Naive B cell (primary cell): ENCODE results near the gene STRIP2. TPM values are rescaled to one million over a fixed set of nuclear protein-coding genes. Genes with fewer than 3 reads are reported as not detected.
A peak's percentile ranks its signal among the peaks of the same experiment; 100 is the strongest.
"Not testable (repeated sequence)": the region's sequence is repeated elsewhere in the genome, so short reads cannot be mapped to it uniquely, and the experiment has no call there.

Source experiments
- ATAC-seq, 2 donors: fragments of 150-1000 bp; cut with Tn5 transposase; 2 replicates each; pipeline ENCODE4 v1.10.0; 2021; ENCODE audit warnings: low read depth in 2 of 2, mild to moderate bottlenecking in 2 of 2, moderate library complexity in 2 of 2
- DNase-seq: peaks from one replicate; pipeline ENCODE4 v3.0.0; 2022
- H3K27ac Mint-ChIP-seq, 6 donors: one replicate each; pipeline ENCODE4 v1.8.0; 2020 to 2022; ENCODE audit warnings: mild to moderate bottlenecking in 6 of 6, mixed read lengths in 6 of 6, moderate library complexity in 5 of 6, inconsistent platforms in 2 of 6
- H3K27me3 Mint-ChIP-seq, 3 donors: one replicate each; pipeline ENCODE4 v1.8.0; 2021 to 2022; ENCODE audit warnings: mixed read lengths in 3 of 3, mild to moderate bottlenecking in 1 of 3
- H3K36me3 Mint-ChIP-seq, 2 donors: one replicate each; pipeline ENCODE4 v1.8.0; 2020 to 2022; ENCODE audit warnings: mixed read lengths in 2 of 2, inconsistent platforms in 1 of 2, mild to moderate bottlenecking in 1 of 2
- H3K4me1 Mint-ChIP-seq, 3 donors: one replicate each; pipeline ENCODE4 v1.8.0; 2020 to 2022; ENCODE audit warnings: mixed read lengths in 3 of 3, inconsistent platforms in 1 of 3, mild to moderate bottlenecking in 1 of 3, moderate library complexity in 1 of 3
- H3K4me3 Mint-ChIP-seq, 8 donors: one replicate each; pipeline ENCODE4 v1.8.0; 2020 to 2022; ENCODE audit warnings: mild to moderate bottlenecking in 8 of 8, mixed read lengths in 8 of 8, moderate library complexity in 8 of 8, inconsistent platforms in 2 of 8
- H3K9me3 Mint-ChIP-seq, 7 donors: one replicate each; pipeline ENCODE4 v1.8.0; 2020 to 2022; ENCODE audit warnings: mixed read lengths in 7 of 7, mild to moderate bottlenecking in 5 of 7, inconsistent platforms in 2 of 7, moderate library complexity in 1 of 7
- polyA plus RNA-seq, 6 donors: library from polyadenylated mRNA; unstranded; fragments of 300-500 nt; fragmentation: Illumina TruSeq; gene quantifications; one replicate each; pipeline ENCODE4 v1.2.3, GENCODE V29; 2021; ENCODE audit warnings: low read depth in 6 of 6

The STRIP2 gene
- polyA plus RNA-seq, 6 donors from 2014 or later, result not detected

GRCh38 chr7:129470411-129470810 is 36.2 kb downstream of the STRIP2 start:
- no peaks in the 10 kb centered on the region for H3K9me3 Mint-ChIP-seq
- H3K27ac Mint-ChIP-seq, result no peak overlapping the region

GRCh38 chr7:129471402-129471827 is 37.2 kb downstream of the STRIP2 start:
- DNase-seq (no peak), ATAC-seq (no peak)
- Mint-ChIP-seq H3K27ac (no peak overlapping the region), H3K36me3 (no peaks in the 10 kb centered on the region), H3K27me3 (no peaks in the 10 kb centered on the region), H3K9me3 (peaks cover 0 to 2% (median 0%) of the 10 kb centered on the region in 7 donors), H3K4me3 (no peak overlapping the region), H3K4me1 (no peaks in the 10 kb centered on the region)

More at GRCh38 chr7:129470411-129470810, 36.2 kb downstream of the STRIP2 start:
- H3K36me3 Mint-ChIP-seq, result no peaks in the 10 kb centered on the region
- no peak overlapping the region for H3K4me3 Mint-ChIP-seq
- H3K4me1 Mint-ChIP-seq, result no peaks in the 10 kb centered on the region
- DNase-seq (no peak), ATAC-seq (no peak)
- no peaks in the 10 kb centered on the region for H3K27me3 Mint-ChIP-seq

GRCh38 chr7:129475931-129476330 is 41.7 kb downstream of the STRIP2 start:
- H3K4me1 Mint-ChIP-seq, H3K9me3 Mint-ChIP-seq, DNase-seq, H3K36me3 Mint-ChIP-seq, ATAC-seq, H3K4me3 Mint-ChIP-seq, H3K27ac Mint-ChIP-seq, H3K27me3 Mint-ChIP-seq: not testable (repeated sequence)

GRCh38 chr7:129476398-129476797 is 42.2 kb downstream of the STRIP2 start:
- H3K4me3 Mint-ChIP-seq, H3K27me3 Mint-ChIP-seq, H3K9me3 Mint-ChIP-seq, H3K36me3 Mint-ChIP-seq, DNase-seq, H3K27ac Mint-ChIP-seq, H3K4me1 Mint-ChIP-seq, ATAC-seq: not testable (repeated sequence)

GRCh38 chr7:129479831-129480230 is 45.6 kb downstream of the STRIP2 start:
- no peak overlapping the region for H3K27ac Mint-ChIP-seq
- H3K9me3 Mint-ChIP-seq, result peaks cover 0 to 5% (median 0%) of the 10 kb centered on the region in 7 donors
- DNase-seq (no peak), ATAC-seq (no peak)
- H3K4me1 Mint-ChIP-seq, result no peaks in the 10 kb centered on the region
- no peaks in the 10 kb centered on the region for H3K36me3 Mint-ChIP-seq
- no peak overlapping the region for H3K4me3 Mint-ChIP-seq
- H3K27me3 Mint-ChIP-seq, result no peaks in the 10 kb centered on the region

GRCh38 chr7:129480674-129481363 is 46.6 kb downstream of the STRIP2 start:
- ATAC-seq, result no peak
- no peaks in the 10 kb centered on the region for H3K4me1 Mint-ChIP-seq
- no peak overlapping the region for H3K27ac Mint-ChIP-seq
- H3K9me3 Mint-ChIP-seq, result peaks cover 0 to 3% (median 0%) of the 10 kb centered on the region in 7 donors
- DNase-seq, result no peak
- no peaks in the 10 kb centered on the region for H3K36me3 Mint-ChIP-seq
- H3K4me3 Mint-ChIP-seq, result no peak overlapping the region
- H3K27me3 Mint-ChIP-seq, result no peaks in the 10 kb centered on the region

- not testable (repeated sequence) for H3K4me1 Mint-ChIP-seq, ATAC-seq
These were observed 47.1 kb downstream of the STRIP2 start for GRCh38 chr7:129481376-129481775.

GRCh38 chr7:129482781-129483180 is 48.5 kb downstream of the STRIP2 start:
- no peaks in the 10 kb centered on the region for H3K4me1 Mint-ChIP-seq
- ATAC-seq (no peak), DNase-seq (no peak)
- H3K4me3 Mint-ChIP-seq, result no peak overlapping the region
- H3K9me3 Mint-ChIP-seq, result peaks cover 0 to 2% (median 0%) of the 10 kb centered on the region in 7 donors
- no peak overlapping the region for H3K27ac Mint-ChIP-seq
- no peaks in the 10 kb centered on the region for H3K27me3 Mint-ChIP-seq
- H3K36me3 Mint-ChIP-seq, result no peaks in the 10 kb centered on the region

More at GRCh38 chr7:129481376-129481775, 47.1 kb downstream of the STRIP2 start:
- not testable (repeated sequence) for H3K4me3 Mint-ChIP-seq, H3K36me3 Mint-ChIP-seq, H3K27ac Mint-ChIP-seq, H3K9me3 Mint-ChIP-seq, H3K27me3 Mint-ChIP-seq, DNase-seq

GRCh38 chr7:129489491-129489890 is 55.3 kb downstream of the STRIP2 start:
- H3K36me3 Mint-ChIP-seq, result no peaks in the 10 kb centered on the region
- H3K4me1 Mint-ChIP-seq, result no peaks in the 10 kb centered on the region
- peaks cover 0 to 4% (median 0%) of the 10 kb centered on the region in 3 donors for H3K27me3 Mint-ChIP-seq
- no peak overlapping the region for H3K4me3 Mint-ChIP-seq
- no peak overlapping the region for H3K27ac Mint-ChIP-seq
- ATAC-seq, result no peak
- no peak for DNase-seq
- no peaks in the 10 kb centered on the region for H3K9me3 Mint-ChIP-seq

- Mint-ChIP-seq H3K4me1 (peaks cover 0 to 2% (median 0%) of the 10 kb centered on the region in 3 donors), H3K4me3 (no peak overlapping the region), H3K9me3 (no peaks in the 10 kb centered on the region), H3K36me3 (no peaks in the 10 kb centered on the region), H3K27ac (peak overlapping the region in 2 of 6 donors; percentile 51 to 84), H3K27me3 (peaks cover 0 to 7% (median 4%) of the 10 kb centered on the region in 3 donors)
- no peak for ATAC-seq
- no peak for DNase-seq
These were observed 58.2 kb downstream of the STRIP2 start for GRCh38 chr7:129492391-129492790.

GRCh38 chr7:129493555-129493954 is 59.3 kb downstream of the STRIP2 start:
- ATAC-seq (peak; percentile 56 to 57), DNase-seq (no peak)
- no peaks in the 10 kb centered on the region for H3K9me3 Mint-ChIP-seq
- no peak overlapping the region for H3K4me3 Mint-ChIP-seq
- H3K27ac Mint-ChIP-seq, result peak overlapping the region in 3 of 6 donors; percentile 74 to 84 (median 83)
- no peaks in the 10 kb centered on the region for H3K36me3 Mint-ChIP-seq
- peaks cover 0 to 2% (median 0%) of the 10 kb centered on the region in 3 donors for H3K4me1 Mint-ChIP-seq
- H3K27me3 Mint-ChIP-seq, result peaks cover 0 to 7% (median 4%) of the 10 kb centered on the region in 3 donors

- H3K27ac Mint-ChIP-seq, result peak overlapping the region in 3 of 6 donors; percentile 74 to 84 (median 83)
- ATAC-seq (peak; percentile 60 to 83), DNase-seq (no peak)
- peaks cover 0 to 7% (median 1%) of the 10 kb centered on the region in 3 donors for H3K27me3 Mint-ChIP-seq
- H3K9me3 Mint-ChIP-seq, result no peaks in the 10 kb centered on the region
- H3K4me3 Mint-ChIP-seq, result no peak overlapping the region
- H3K36me3 Mint-ChIP-seq, result no peaks in the 10 kb centered on the region
- H3K4me1 Mint-ChIP-seq, result peaks cover 0 to 2% (median 0%) of the 10 kb centered on the region in 3 donors
These were observed 59.8 kb downstream of the STRIP2 start for GRCh38 chr7:129494041-129494440.

GRCh38 chr7:129495987-129496386 is 61.8 kb downstream of the STRIP2 start:
- DNase-seq (no peak), ATAC-seq (no peak)
- Mint-ChIP-seq H3K4me1 (peaks cover 0 to 6% (median 4%) of the 10 kb centered on the region in 3 donors), H3K36me3 (no peaks in the 10 kb centered on the region), H3K27me3 (peaks cover 0 to 7% (median 0%) of the 10 kb centered on the region in 3 donors), H3K9me3 (no peaks in the 10 kb centered on the region), H3K27ac (peak overlapping the region in 2 of 6 donors; percentile 33), H3K4me3 (no peak overlapping the region)

GRCh38 chr7:129496653-129497052 is 62.4 kb downstream of the STRIP2 start:
- no peak overlapping the region for H3K4me3 Mint-ChIP-seq

More at GRCh38 chr7:129496653-129497052, 62.4 kb downstream of the STRIP2 start:
- peaks cover 0 to 7% (median 0%) of the 10 kb centered on the region in 3 donors for H3K27me3 Mint-ChIP-seq
- H3K9me3 Mint-ChIP-seq, result no peaks in the 10 kb centered on the region
- no peaks in the 10 kb centered on the region for H3K36me3 Mint-ChIP-seq
- no peak for ATAC-seq
- H3K4me1 Mint-ChIP-seq, result peaks cover 0 to 12% (median 7%) of the 10 kb centered on the region in 3 donors
- DNase-seq, result no peak
- H3K27ac Mint-ChIP-seq, result peak overlapping the region in 2 of 6 donors; percentile 2 to 48
